Tibial nerve (tissue), 4 donors: ENCODE measurements around the gene RACK1.

Source experiments
- CTCF ChIP-seq, 5 experiments: fragments of 200-600 bp in 3 of 5; fragments of 450-650 bp in 2 of 5; sonication (generic) in 3 of 5; IDR thresholded peaks; one replicate each; pipeline ENCODE4 v1.5.1; 2016 to 2019; ENCODE audit warnings: antibody characterized with exemption in 5 of 5, mild to moderate bottlenecking in 3 of 5, moderate library complexity in 2 of 5
- EP300 ChIP-seq, 2 donors: sonication (generic); formaldehyde crosslinking; IDR thresholded peaks; one replicate each; pipeline ENCODE4 v1.6.1; 2017; ENCODE audit warnings: antibody characterized with exemption in 2 of 2, mild to moderate bottlenecking in 1 of 2
- POLR2A ChIP-seq, 2 donors: fragments of 450-650 bp; IDR thresholded peaks; one replicate each; pipeline ENCODE4 v1.6.1; 2017; ENCODE audit warnings: antibody characterized with exemption in 2 of 2, mild to moderate bottlenecking in 2 of 2, moderate library complexity in 2 of 2

- TF ChIP-seq CTCF (IDR thresholded peaks at IDR 0.05) (no peak), POLR2A (IDR thresholded peaks at IDR 0.05) (no peak), EP300 (IDR thresholded peaks at IDR 0.05) (no peak)
These were observed 2.2 kb downstream of the RACK1 start for GRCh38 chr5:181241393-181241975.
